HCT116 (cell line): Measurements from ENCODE around the gene TAF1C. TPM values are rescaled to one million over a fixed set of nuclear protein-coding genes. Genes with fewer than 3 reads are reported as not detected.

Source experiments
- ATAC-seq: fragments of 200-7000 bp; cut with Tn5 transposase; 2 replicates; pipeline ENCODE4 v1.9.1; 2020; ENCODE audit warnings: mild to moderate bottlenecking, moderate library complexity
- BruUV-seq: library from RNA; stranded (reverse); fragments of 400-500 nt; replicated peaks from 2 replicates; lab custom pipeline; 2021; lab: Mats Ljungman, UMichigan
- CTCF ChIA-PET: fragments of 300-600 bp; sonication (Branson Sonifier 250); formaldehyde crosslinking; loops from one replicate; lab custom pipeline; 2021; ENCODE audit warnings: antibody characterized with exemption; lab: Charles Lee
- POLR2A ChIA-PET: fragments of 300-600, 350-600 bp; sonication (Branson Sonifier 250); formaldehyde crosslinking; loops from one replicate; lab custom pipeline; 2021; ENCODE audit warnings: antibody characterized with exemption; lab: Charles Lee
- RAD21 ChIA-PET, 2 experiments: fragments of 300-600 bp; sonication (Branson Sonifier 250); formaldehyde crosslinking; loops; one replicate each; lab custom pipeline; 2023; ENCODE audit warnings: low total read pairs in 2 of 2; ENCODE audit not compliant: uncharacterized antibody in 2 of 2, unreplicated experiment in 2 of 2, low non-redundant PET in 1 of 2; lab: Charles Lee
- DNase-seq: peaks from one replicate; pipeline ENCODE4 v3.0.0-alpha.2; 2010; ENCODE audit warnings: low read depth, low spot score
- H2AFZ ChIP-seq: fragments of 200-600 bp; shearing (Covaris generic), sonication (generic); 2 replicates; pipeline ENCODE4 v1.6.1; 2017; ENCODE audit warnings: low read depth, mixed run types, mixed read lengths, antibody characterized with exemption, low read length; ENCODE audit not compliant: poor library complexity, severe bottlenecking
- H3K27ac ChIP-seq: 2 replicates; pipeline ENCODE4 v1.5.1; 2012; ENCODE audit warnings: low read depth, low read length
- H3K27me3 ChIP-seq: fragments of 200-600 bp; sonication (generic); 2 replicates; pipeline ENCODE4 v1.6.1; 2016; ENCODE audit warnings: mixed run types, low read length, mixed read lengths; ENCODE audit not compliant: insufficient read depth
- H3K36me3 ChIP-seq, 2 experiments: fragments of 200-500 bp in 1 of 2; fragments of 200-600 bp in 1 of 2; sonication (Bioruptor generic) in 1 of 2; sonication (generic) in 1 of 2; 2 replicates each; pipeline versions ENCODE4 v1.5.1 to v1.6.1; 2014 to 2016; ENCODE audit warnings: low read length in 2 of 2, inconsistent platforms in 1 of 2, mixed read lengths in 1 of 2, mixed run types in 1 of 2; ENCODE audit not compliant: insufficient read depth in 2 of 2, control insufficient read depth in 1 of 2
- H3K4me1 ChIP-seq, 2 experiments: fragments of 200-600 bp in 1 of 2; sonication (generic) in 1 of 2; 2 replicates each; pipeline versions ENCODE4 v1.5.1 to v1.6.1; 2012 to 2017; ENCODE audit warnings: low read length in 2 of 2, inconsistent platforms in 1 of 2, mild to moderate bottlenecking in 1 of 2, mixed read lengths in 1 of 2, mixed run types in 1 of 2, moderate library complexity in 1 of 2; ENCODE audit not compliant: insufficient read depth in 2 of 2, control insufficient read depth in 1 of 2
- H3K4me2 ChIP-seq: fragments of 200-600 bp; sonication (generic); 2 replicates; pipeline ENCODE4 v1.6.1; 2017; ENCODE audit warnings: mixed run types, low read length, mixed read lengths
- H3K4me3 ChIP-seq, 2 experiments: fragments of 200-600 bp in 1 of 2; sonication (generic) in 1 of 2; replicated peaks in 1 of 2; 2 replicates each; pipeline ENCODE4 v1.5.1; 2011 to 2016; ENCODE audit warnings: low read length in 2 of 2, control low read depth in 1 of 2, low read depth in 1 of 2, mild to moderate bottlenecking in 1 of 2, mixed read lengths in 1 of 2, mixed run types in 1 of 2
- H3K79me2 ChIP-seq: fragments of 200-600 bp; sonication (generic); 2 replicates; pipeline ENCODE4 v1.6.1; 2017; ENCODE audit warnings: mild to moderate bottlenecking, mixed run types, low read length, moderate library complexity, mixed read lengths; ENCODE audit not compliant: insufficient read depth
- H3K9ac ChIP-seq: fragments of 200-600 bp; sonication (generic); 2 replicates; pipeline ENCODE4 v1.6.1; 2016; ENCODE audit warnings: low read length, mixed read lengths
- H3K9me2 ChIP-seq: fragments of 200-600 bp; sonication (generic), shearing (Covaris generic); 2 replicates; pipeline ENCODE4 v1.6.1; 2017; ENCODE audit warnings: mixed run types, mild to moderate bottlenecking, moderate library complexity; ENCODE audit not compliant: insufficient read depth
- H3K9me3 ChIP-seq, 2 experiments: fragments of 200-500 bp in 1 of 2; fragments of 200-600 bp in 1 of 2; sonication (Bioruptor generic) in 1 of 2; sonication (generic) in 1 of 2; 2 replicates each; pipeline ENCODE4 v1.6.1; 2014 to 2017; ENCODE audit warnings: low read length in 2 of 2, mixed read lengths in 2 of 2, inconsistent platforms in 1 of 2, low read depth in 1 of 2, mild to moderate bottlenecking in 1 of 2, mixed run types in 1 of 2, moderate library complexity in 1 of 2; ENCODE audit not compliant: control insufficient read depth in 1 of 2, insufficient read depth in 1 of 2
- H4K20me1 ChIP-seq: fragments of 200-600 bp; sonication (generic), shearing (Covaris generic); 2 replicates; pipeline ENCODE4 v1.6.1; 2017; ENCODE audit warnings: mixed run types, mild to moderate bottlenecking, moderate library complexity; ENCODE audit not compliant: insufficient read depth
- ATF3 ChIP-seq: IDR thresholded peaks from 2 replicates; pipeline ENCODE4 v1.6.1; 2012
- CEBPB ChIP-seq: IDR thresholded peaks from 2 replicates; pipeline ENCODE4 v1.6.1; 2012; ENCODE audit warnings: low read depth
- EZH2 ChIP-seq: fragments of 200-600 bp; sonication (generic); IDR thresholded peaks from 2 replicates; pipeline ENCODE4 v1.6.1; 2017; ENCODE audit warnings: antibody characterized with exemption, mixed run types
- EZH2phosphoT487 ChIP-seq: fragments of 200-600 bp; IDR thresholded peaks from 2 replicates; pipeline ENCODE4 v1.6.1; 2018; ENCODE audit warnings: antibody characterized with exemption, borderline replicate concordance
- FOSL1 ChIP-seq: IDR thresholded peaks from 2 replicates; pipeline ENCODE4 v1.6.1; 2012; ENCODE audit warnings: low read depth
- JUND ChIP-seq: IDR thresholded peaks from 2 replicates; pipeline ENCODE4 v1.6.1; 2012
- MAX ChIP-seq: IDR thresholded peaks from 2 replicates; pipeline ENCODE4 v1.6.1; 2012
- POLR2A ChIP-seq: IDR thresholded peaks from 2 replicates; pipeline ENCODE4 v1.7.0; 2011; ENCODE audit warnings: borderline replicate concordance; ENCODE audit not compliant: insufficient read depth, insufficient read length; ENCODE audit errors: extremely low read depth
- REST ChIP-seq: IDR thresholded peaks from 2 replicates; pipeline ENCODE4 v1.6.1; 2012; ENCODE audit warnings: low read depth
- SP1 ChIP-seq: IDR thresholded peaks from 2 replicates; pipeline ENCODE4 v1.6.1; 2012; ENCODE audit warnings: low read depth
- SRF ChIP-seq: IDR thresholded peaks from 2 replicates; pipeline ENCODE4 v1.6.1; 2012; ENCODE audit warnings: low read depth
- TCF7L2 ChIP-seq: IDR thresholded peaks from 2 replicates; pipeline ENCODE4 v1.7.0; 2011; ENCODE audit warnings: borderline replicate concordance, inconsistent platforms; ENCODE audit not compliant: insufficient read depth, insufficient read length; ENCODE audit errors: extremely low read depth
- ZNF274 ChIP-seq: fragments of 200-500 bp; sonication (Bioruptor generic); IDR thresholded peaks from 2 replicates; pipeline ENCODE4 v1.6.1; 2014; ENCODE audit warnings: mild to moderate bottlenecking, low read depth, low read length, inconsistent platforms
- intact Hi-C: fragments of 100-400 bp; cut with micrococcal nuclease; formaldehyde crosslinking; loops from 2 replicates; pipeline ENCODE4 v1.10.0; 2022
- total RNA-seq: library from RNA; stranded (reverse); gene quantifications from one replicate; pipeline ENCODE4 v1.2.1, GENCODE V29; 2021; ENCODE audit not compliant: unreplicated experiment

TAF1C gene
- total RNA-seq, 1 experiment from 2014 or later = 76.3 TPM

- BruUV-seq = no TSS peak
- H3K9me2 ChIP-seq = no peaks in the 10 kb centered on the region
- H4K20me1 ChIP-seq = no peaks in the 10 kb centered on the region
- peaks cover 33 to 54% of the 10 kb centered on the region in 2 experiments; a peak in 3 of 4 replicates for H3K36me3 ChIP-seq
- ChIA-PET RAD21 (no interaction called here), CTCF (no interaction called here), POLR2A (no interaction called here)
- TF ChIP-seq EZH2 (no peak), TCF7L2 (no peak), EZH2phosphoT487 (no peak), JUND (no peak)
- H3K4me2 ChIP-seq = no peak overlapping the region
- H3K4me1 ChIP-seq = peaks cover 9 to 29% of the 10 kb centered on the region in 2 experiments; a peak in 3 of 4 replicates
- intact Hi-C loops = loop anchor here (10.0 kb wide), 1 partner anchor 303 kb away; no protein-coding TSS in a partner anchor
- H3K9ac ChIP-seq = no peak overlapping the region
- H3K79me2 ChIP-seq = peaks cover 41% of the 10 kb centered on the region
- H3K27me3 ChIP-seq = no peaks in the 10 kb centered on the region
- H3K27ac ChIP-seq = no peak overlapping the region
- no peak for ATAC-seq
- no peak overlapping the region for H2AFZ ChIP-seq
- H3K9me3 ChIP-seq = no peaks in the 10 kb centered on the region
- H3K4me3 ChIP-seq = no peak overlapping the region
- no peak for DNase-seq
Observed at GRCh38 chr16:84181144-84181915, 5.5 kb downstream of the TAF1C start.

GRCh38 chr16:84180519-84181140 lies 6.2 kb downstream of the TAF1C start:
- H3K9me2 ChIP-seq = no peaks in the 10 kb centered on the region
- no peaks in the 10 kb centered on the region for H3K27me3 ChIP-seq
- H3K4me1 ChIP-seq = peaks cover 4 to 23% of the 10 kb centered on the region in 2 experiments; a peak in 3 of 4 replicates
- no peak for ATAC-seq
- no peak overlapping the region for H2AFZ ChIP-seq
- peaks cover 33 to 54% of the 10 kb centered on the region in 2 experiments; a peak in 3 of 4 replicates for H3K36me3 ChIP-seq
- CTCF ChIA-PET = no interaction called here
- RAD21 ChIA-PET = no interaction called here
- no peak overlapping the region for H3K27ac ChIP-seq
- DNase-seq = no peak
- POLR2A ChIA-PET = no interaction called here
- H3K9me3 ChIP-seq = no peaks in the 10 kb centered on the region
- intact Hi-C loops = loop anchor here (10.0 kb wide), 1 partner anchor 304 kb away; no protein-coding TSS in a partner anchor
- no peaks in the 10 kb centered on the region for H4K20me1 ChIP-seq
- no peak overlapping the region for H3K4me2 ChIP-seq
- no peak overlapping the region for H3K9ac ChIP-seq
- no peak overlapping the region for H3K4me3 ChIP-seq
- H3K79me2 ChIP-seq = peaks cover 34% of the 10 kb centered on the region
- BruUV-seq = no TSS peak
- TF ChIP-seq TCF7L2 (no peak), MAX (no peak), SRF (no peak), ATF3 (no peak), ZNF274 (no peak), POLR2A (no peak), EZH2phosphoT487 (no peak), FOSL1 (no peak), CEBPB (no peak), REST (no peak), JUND (no peak), SP1 (no peak)
